Measurements from ENCODE around the gene OR6C76. TPM values are rescaled to one million over a fixed set of nuclear protein-coding genes. Genes with fewer than 3 reads are reported as not detected.
"Not testable (repeated sequence)": the region's sequence is repeated elsewhere in the genome, so short reads cannot be mapped to it uniquely, and the experiment has no call there.

The OR6C76 gene
- total RNA-seq, 1 donor from 2014 or later = not detected

GRCh38 chr12:55420307-55420962, 5.6 kb upstream of the OR6C76 start:
- H3K27ac Mint-ChIP-seq (ENCODE audit: unreplicated experiment) = no peak overlapping the region
- TF ChIP-seq, protein P1, sequence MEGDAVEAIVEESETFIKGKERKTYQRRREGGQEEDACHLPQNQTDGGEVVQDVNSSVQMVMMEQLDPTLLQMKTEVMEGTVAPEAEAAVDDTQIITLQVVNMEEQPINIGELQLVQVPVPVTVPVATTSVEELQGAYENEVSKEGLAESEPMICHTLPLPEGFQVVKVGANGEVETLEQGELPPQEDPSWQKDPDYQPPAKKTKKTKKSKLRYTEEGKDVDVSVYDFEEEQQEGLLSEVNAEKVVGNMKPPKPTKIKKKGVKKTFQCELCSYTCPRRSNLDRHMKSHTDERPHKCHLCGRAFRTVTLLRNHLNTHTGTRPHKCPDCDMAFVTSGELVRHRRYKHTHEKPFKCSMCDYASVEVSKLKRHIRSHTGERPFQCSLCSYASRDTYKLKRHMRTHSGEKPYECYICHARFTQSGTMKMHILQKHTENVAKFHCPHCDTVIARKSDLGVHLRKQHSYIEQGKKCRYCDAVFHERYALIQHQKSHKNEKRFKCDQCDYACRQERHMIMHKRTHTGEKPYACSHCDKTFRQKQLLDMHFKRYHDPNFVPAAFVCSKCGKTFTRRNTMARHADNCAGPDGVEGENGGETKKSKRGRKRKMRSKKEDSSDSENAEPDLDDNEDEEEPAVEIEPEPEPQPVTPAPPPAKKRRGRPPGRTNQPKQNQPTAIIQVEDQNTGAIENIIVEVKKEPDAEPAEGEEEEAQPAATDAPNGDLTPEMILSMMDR (IDR thresholded peaks at IDR 0.05) = no peak
- no peaks in the 10 kb centered on the region for H3K9me3 Mint-ChIP-seq (ENCODE audit: unreplicated experiment)
- no peaks in the 10 kb centered on the region for H3K4me1 Mint-ChIP-seq (ENCODE audit: unreplicated experiment)
- peaks cover 24% of the 10 kb centered on the region for H3K27me3 Mint-ChIP-seq (ENCODE audit: unreplicated experiment)
- H3K4me3 Mint-ChIP-seq (ENCODE audit: unreplicated experiment) = no peak overlapping the region
- DNase-seq (ENCODE audit: extremely low spot score, unreplicated experiment) = no peak
- no peaks in the 10 kb centered on the region for H3K36me3 Mint-ChIP-seq (ENCODE audit: unreplicated experiment)

DNA sequence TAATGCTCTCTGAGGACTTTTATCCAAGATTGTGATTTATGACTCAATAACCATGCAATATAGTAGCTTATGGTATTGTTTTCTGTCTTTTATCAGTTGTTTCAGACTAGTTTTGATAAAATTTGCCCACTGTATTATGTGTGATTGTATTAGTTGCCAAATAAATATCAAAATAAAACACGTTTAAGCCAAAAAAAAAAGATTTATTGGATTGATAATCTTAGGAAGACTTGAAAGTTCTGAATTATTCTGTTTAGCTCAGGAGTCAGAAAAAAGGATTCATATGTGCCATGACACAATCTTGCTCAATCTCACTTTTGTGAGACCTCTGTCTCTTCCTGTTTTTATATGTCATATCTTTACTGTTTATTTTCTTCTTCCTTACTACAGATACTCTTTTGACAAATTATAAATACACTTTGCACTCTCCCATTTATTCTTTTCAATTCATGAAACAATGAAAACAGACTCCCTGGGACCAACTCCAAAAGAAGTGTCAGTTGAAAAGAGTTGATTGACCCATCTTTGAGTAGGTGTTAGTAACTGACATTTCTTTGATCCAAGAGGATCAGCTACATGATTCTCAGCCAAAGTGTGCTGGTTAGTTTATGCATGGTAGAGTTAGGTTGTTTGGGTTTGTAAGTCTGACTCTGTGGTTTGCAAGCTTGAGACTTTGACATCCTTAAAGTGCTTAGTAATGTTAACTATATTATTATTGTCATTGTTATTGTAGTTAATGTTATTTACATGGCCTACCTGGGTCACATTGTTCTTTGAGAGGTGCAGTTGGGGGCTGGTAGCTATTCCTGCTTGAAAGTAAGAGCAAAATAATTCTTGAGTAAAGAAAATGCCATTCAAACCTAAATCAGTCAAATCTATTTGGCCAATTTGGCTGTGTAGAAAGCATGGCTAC, 2.5 kb downstream of the OR6C76 start:
- Mint-ChIP-seq H3K27ac (ENCODE audit: unreplicated experiment) (no peak overlapping the region), H3K4me1 (ENCODE audit: unreplicated experiment) (no peaks in the 10 kb centered on the region), H3K27me3 (ENCODE audit: unreplicated experiment) (peaks cover 2% of the 10 kb centered on the region), H3K4me3 (ENCODE audit: unreplicated experiment) (no peak overlapping the region), H3K36me3 (ENCODE audit: unreplicated experiment) (no peaks in the 10 kb centered on the region), H3K9me3 (ENCODE audit: unreplicated experiment) (no peaks in the 10 kb centered on the region)
- TF ChIP-seq, protein P1 (IDR thresholded peaks at IDR 0.05) = no peak
- DNase-seq (ENCODE audit: extremely low spot score, unreplicated experiment) = no peak

DNA sequence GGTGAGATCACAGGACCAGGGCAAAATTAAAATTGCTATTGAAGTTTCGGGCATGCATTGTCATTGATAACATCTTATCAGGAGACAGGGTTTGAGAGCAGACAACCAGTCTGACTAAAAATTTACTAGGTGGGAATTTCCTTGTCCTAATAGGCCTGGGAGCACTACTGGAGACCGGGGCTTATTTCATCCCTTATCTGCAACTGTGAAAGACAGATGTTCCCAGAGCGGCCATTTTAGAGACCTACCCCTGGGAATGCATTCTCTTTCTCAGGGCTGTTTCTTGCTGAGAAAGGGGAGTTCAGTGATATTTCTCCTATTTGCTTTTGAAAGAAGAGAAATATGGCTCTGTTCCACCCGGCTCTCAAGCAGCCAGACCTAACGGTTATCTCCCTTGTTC, 15.2 kb downstream of the OR6C76 start:
- not testable (repeated sequence) for H3K27me3 Mint-ChIP-seq (ENCODE audit: unreplicated experiment); H3K4me1 Mint-ChIP-seq (ENCODE audit: unreplicated experiment); H3K4me3 Mint-ChIP-seq (ENCODE audit: unreplicated experiment); H3K36me3 Mint-ChIP-seq (ENCODE audit: unreplicated experiment); DNase-seq (ENCODE audit: extremely low spot score, unreplicated experiment); H3K27ac Mint-ChIP-seq (ENCODE audit: unreplicated experiment)
- peaks cover 12% of the 10 kb centered on the region for H3K9me3 Mint-ChIP-seq (ENCODE audit: unreplicated experiment)

- H3K4me1 Mint-ChIP-seq (ENCODE audit: unreplicated experiment) = no peaks in the 10 kb centered on the region
- DNase-seq (ENCODE audit: extremely low spot score, unreplicated experiment) = no peak
- peaks cover 12% of the 10 kb centered on the region for H3K9me3 Mint-ChIP-seq (ENCODE audit: unreplicated experiment)
- H3K36me3 Mint-ChIP-seq (ENCODE audit: unreplicated experiment) = no peaks in the 10 kb centered on the region
- H3K27ac Mint-ChIP-seq (ENCODE audit: unreplicated experiment) = no peak within 1 kb of the TSS
- peaks cover 3% of the 10 kb centered on the region for H3K27me3 Mint-ChIP-seq (ENCODE audit: unreplicated experiment)
- H3K4me3 Mint-ChIP-seq (ENCODE audit: unreplicated experiment) = no peak within 1 kb of the TSS
- TF ChIP-seq, protein P1 (IDR thresholded peaks at IDR 0.05) = no peak
These were observed 17.7 kb downstream of the OR6C76 start, which contains the start of gene OR6C2 for GRCh38 chr12:55443776-55444175. Gene OR6C2 (plus strand): TSS chr12:55444076. CDS start chr12:55452214, 8,138 bp downstream.

DNA sequence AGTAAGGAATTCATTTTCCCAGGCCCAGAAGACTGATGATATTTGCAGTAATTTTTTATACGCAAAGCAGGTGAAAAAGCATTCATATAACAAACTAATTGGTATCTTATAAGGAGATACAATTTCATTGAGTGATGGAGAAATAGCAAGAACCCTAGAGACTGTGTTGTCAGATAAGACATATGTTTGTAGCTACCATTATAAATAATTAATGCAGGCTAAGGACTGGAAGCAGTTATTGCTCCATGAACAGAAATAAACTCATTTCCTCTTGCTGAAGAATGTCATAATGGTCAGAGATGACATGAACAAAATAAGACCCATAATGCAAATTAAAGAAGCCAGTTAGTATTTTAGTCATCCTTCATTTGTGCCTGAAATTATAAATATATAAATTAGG, 19.3 kb downstream of the OR6C76 start:
- H3K27me3 Mint-ChIP-seq (ENCODE audit: unreplicated experiment) = peaks cover 3% of the 10 kb centered on the region
- H3K27ac Mint-ChIP-seq (ENCODE audit: unreplicated experiment) = no peak overlapping the region
- no peak for DNase-seq (ENCODE audit: extremely low spot score, unreplicated experiment)
- peaks cover 12% of the 10 kb centered on the region for H3K9me3 Mint-ChIP-seq (ENCODE audit: unreplicated experiment)
- H3K4me1 Mint-ChIP-seq (ENCODE audit: unreplicated experiment) = no peaks in the 10 kb centered on the region
- TF ChIP-seq, protein P1 (IDR thresholded peaks at IDR 0.05) = no peak
- no peaks in the 10 kb centered on the region for H3K36me3 Mint-ChIP-seq (ENCODE audit: unreplicated experiment)
- no peak overlapping the region for H3K4me3 Mint-ChIP-seq (ENCODE audit: unreplicated experiment)
